Measurements from ENCODE around the gene APOA1. TPM values are rescaled to one million over a fixed set of nuclear protein-coding genes. Genes with fewer than 3 reads are reported as not detected.

APOA1 gene
- total and polyA plus RNA-seq, 10 of the 15 experiments (the other 5 are each of a cell fraction or from before 2014, with no cell fraction given), result 0.10 to 2.4 (median 0.24) TPM; not detected in 3

DNA sequence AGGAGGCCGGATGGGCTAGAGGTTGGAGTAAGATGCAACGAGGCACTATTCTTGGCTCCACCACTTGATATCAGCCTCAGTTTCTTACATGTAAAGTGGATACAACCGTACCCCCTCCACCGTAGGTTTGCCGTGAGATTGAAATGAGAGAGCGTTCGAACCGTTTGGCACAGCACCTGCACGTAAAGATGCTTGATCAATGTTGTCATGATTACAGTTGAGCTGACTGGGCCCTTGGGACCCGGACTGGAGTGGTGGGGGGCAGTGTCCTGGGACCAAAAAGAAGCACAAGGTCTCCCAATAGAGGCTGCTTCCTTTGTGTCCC lies 4.0 kb downstream of the APOA1 start (continued):
- TF ChIP-seq ZBTB40 (IDR thresholded peaks at IDR 0.05; ENCODE audit: borderline replicate concordance), result no peak
- no peak for TF ChIP-seq RAD51 (IDR thresholded peaks at IDR 0.05)
- no peak for TF ChIP-seq NR2F1 (conservative IDR thresholded peaks at IDR 0.05)
- TF ChIP-seq ZSCAN29 (IDR thresholded peaks at IDR 0.05), result no peak
- no peak for TF ChIP-seq NFXL1 (IDR thresholded peaks at IDR 0.05; ENCODE audit: borderline replicate concordance)
- no peak for TF ChIP-seq E4F1 (IDR thresholded peaks at IDR 0.05; ENCODE audit: borderline replicate concordance, partially characterized antibody)
- no peak for TF ChIP-seq CTCF (IDR thresholded peaks at IDR 0.05 in 2 of 3, conservative IDR thresholded peaks at IDR 0.05 in 1 of 3; ENCODE audit: control insufficient read depth in 2 of 3, extremely low read depth in 1 of 3, insufficient read depth in 1 of 3, low read depth in 3 of 3, low read length in 3 of 3)
- TF ChIP-seq, protein P1, sequence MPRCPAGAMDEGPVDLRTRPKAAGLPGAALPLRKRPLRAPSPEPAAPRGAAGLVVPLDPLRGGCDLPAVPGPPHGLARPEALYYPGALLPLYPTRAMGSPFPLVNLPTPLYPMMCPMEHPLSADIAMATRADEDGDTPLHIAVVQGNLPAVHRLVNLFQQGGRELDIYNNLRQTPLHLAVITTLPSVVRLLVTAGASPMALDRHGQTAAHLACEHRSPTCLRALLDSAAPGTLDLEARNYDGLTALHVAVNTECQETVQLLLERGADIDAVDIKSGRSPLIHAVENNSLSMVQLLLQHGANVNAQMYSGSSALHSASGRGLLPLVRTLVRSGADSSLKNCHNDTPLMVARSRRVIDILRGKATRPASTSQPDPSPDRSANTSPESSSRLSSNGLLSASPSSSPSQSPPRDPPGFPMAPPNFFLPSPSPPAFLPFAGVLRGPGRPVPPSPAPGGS (IDR thresholded peaks at IDR 0.05; ENCODE audit: borderline replicate concordance, insufficient read depth, low read depth, low read length, poor library complexity, severe bottlenecking), result no peak
